GM12872 (cell line): ENCODE measurements around the gene PRELID1.

Experiments used
- CTCF ChIP-seq: IDR thresholded peaks from 3 replicates; pipeline ENCODE4 v1.5.1; 2011; ENCODE audit warnings: low read depth, mild to moderate bottlenecking, low read length, moderate library complexity; ENCODE audit not compliant: insufficient read depth

PRELID1 gene

DNA sequence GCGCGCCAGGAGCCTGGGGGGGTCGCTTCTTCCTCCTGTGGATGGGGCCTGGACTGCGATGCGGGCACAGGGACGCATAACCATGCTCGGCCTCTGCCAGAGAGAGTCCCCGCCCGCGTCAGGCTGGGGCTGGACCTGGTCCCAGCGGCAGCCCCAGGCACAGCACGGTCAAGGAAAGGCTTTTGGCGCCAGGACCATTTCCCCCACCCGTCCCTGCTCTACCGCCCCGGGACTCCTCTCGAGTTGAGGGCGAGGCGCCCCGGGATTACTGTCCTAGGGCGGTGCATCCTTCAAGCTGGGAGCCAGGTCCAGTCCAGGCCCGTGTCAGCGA, 7.8 kb downstream of the PRELID1 start:
- no peak for TF ChIP-seq CTCF

DNA sequence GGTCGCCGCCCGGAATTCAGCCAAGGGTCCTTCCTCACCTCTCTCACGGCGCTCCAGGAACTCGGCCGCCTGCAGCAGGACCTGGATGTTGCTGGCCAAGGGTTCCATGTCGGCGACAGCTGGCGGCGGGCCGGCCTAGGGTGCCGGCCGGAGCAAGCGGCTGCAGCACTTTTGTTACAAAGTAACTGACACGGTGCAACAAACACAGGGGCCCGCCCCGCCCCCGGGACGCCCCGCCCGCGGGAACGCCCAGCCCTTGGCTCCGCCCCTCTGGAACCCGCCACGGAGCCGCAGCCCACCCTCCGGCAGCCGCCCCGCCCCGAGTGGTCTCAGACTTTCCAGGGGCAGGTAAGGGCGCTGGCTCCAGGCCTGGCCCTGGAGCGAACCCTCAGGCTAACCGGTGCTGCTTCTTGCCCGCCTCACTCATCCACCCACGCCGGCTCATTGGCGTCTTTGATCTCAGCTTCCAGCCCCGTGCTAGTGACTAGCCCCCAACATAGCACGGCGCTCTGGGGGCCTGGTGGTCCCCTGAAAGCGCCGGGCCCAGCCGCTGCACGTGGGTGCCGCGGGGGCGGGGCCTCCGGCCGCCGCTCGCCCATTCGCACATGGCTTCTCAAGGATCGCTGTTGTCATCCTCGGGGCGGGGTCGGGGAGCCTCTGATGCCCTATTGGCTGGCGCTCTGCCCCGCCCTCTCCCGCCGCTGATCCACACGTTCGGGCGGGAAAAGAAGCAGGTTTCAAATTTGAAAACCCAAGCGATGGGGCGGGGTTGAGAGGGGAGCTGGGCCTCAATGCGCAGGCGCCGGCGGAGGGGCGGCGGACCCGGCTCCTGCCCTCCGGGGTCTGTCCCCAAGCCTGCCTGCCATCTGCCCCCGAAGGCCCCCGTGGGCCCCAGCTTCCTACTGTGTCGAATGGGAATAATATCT, 8.4 kb downstream of the PRELID1 start, which contains the start of gene MXD3:
Gene MXD3, minus strand, starts transcription at position 176 of the 926 bp plus-strand sequence. Its CDS starts 68 bp downstream, at position 108.
- no peak for TF ChIP-seq CTCF

GRCh38 chr5:177312649-177313181, 9.1 kb downstream of the PRELID1 start:
- TF ChIP-seq CTCF: peak; percentile 26; the same call in 1 of the 3 replicates

DNA sequence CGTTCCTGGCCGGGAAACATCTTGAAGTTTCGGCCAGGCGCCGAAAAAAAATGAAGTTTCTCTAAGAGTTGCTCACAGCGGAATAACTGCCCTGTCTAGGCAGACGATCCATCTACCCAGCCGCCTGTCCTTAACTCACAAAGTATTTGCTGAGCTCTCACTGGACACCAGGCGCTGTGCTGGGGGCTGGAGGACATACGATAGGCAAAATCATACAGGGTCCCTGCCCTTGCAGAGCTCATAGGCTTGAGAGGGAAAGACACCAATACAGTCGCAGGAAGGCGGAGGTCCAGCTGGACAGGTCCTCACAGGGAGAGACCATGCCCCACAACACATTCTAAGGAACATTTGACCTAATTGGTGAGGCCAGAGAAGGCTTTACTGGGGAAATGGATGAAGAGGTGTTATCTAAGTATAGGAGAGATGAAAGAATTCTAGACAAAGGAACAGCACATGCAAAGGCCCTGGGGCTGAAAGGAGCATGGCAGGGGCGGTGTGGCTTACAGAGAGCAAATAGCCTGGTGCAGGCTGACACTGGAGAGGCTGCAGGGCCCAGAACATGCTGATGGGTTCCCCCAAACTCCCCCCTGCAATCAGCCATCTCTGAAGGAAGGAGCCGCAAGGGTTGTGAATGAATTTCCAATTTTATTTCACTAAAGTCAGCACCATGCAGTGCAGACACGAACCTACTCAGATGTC, 10.1 kb downstream of the PRELID1 start:
- TF ChIP-seq CTCF: no peak

- no peak for TF ChIP-seq CTCF
These were observed 11.1 kb downstream of the PRELID1 start for GRCh38 chr5:177314376-177315342.

GRCh38 chr5:177315411-177315810, 11.8 kb downstream of the PRELID1 start:
- no peak for TF ChIP-seq CTCF
